WTC11 (cell line): ENCODE results near the gene COL5A2. TPM values are rescaled to one million over a fixed set of nuclear protein-coding genes. Genes with fewer than 3 reads are reported as not detected.

ENCODE experiments used
- ATAC-seq: fragments of 200-7000 bp; cut with Tn5 transposase; 2 replicates; pipeline ENCODE4 v1.10.0; 2021; ENCODE audit warnings: mild to moderate bottlenecking, moderate library complexity
- CTCF ChIA-PET: fragments of 300-600 bp; sonication (Branson Sonifier 250); formaldehyde crosslinking; loops from one replicate; lab custom pipeline; 2021; ENCODE audit warnings: antibody characterized with exemption; lab: Charles Lee
- POLR2A ChIA-PET: fragments of 350-600 bp; sonication (Branson Sonifier 250); formaldehyde crosslinking; loops from one replicate; lab custom pipeline; 2021; ENCODE audit warnings: antibody characterized with exemption; lab: Charles Lee
- DNase-seq: peaks from one replicate; pipeline ENCODE4 v3.0.0; 2021; ENCODE audit warnings: low spot score
- H3K27ac Mint-ChIP-seq: 2 replicates; pipeline ENCODE4 v1.8.0; 2021; ENCODE audit warnings: mixed read lengths
- H3K27me3 Mint-ChIP-seq: 2 replicates; pipeline ENCODE4 v1.8.0; 2021; ENCODE audit warnings: low read depth, mild to moderate bottlenecking, moderate library complexity, mixed read lengths
- H3K36me3 Mint-ChIP-seq: 2 replicates; pipeline ENCODE4 v1.8.0; 2021; ENCODE audit warnings: mixed read lengths
- H3K4me1 Mint-ChIP-seq: 2 replicates; pipeline ENCODE4 v1.8.0; 2022; ENCODE audit warnings: mixed read lengths
- H3K4me3 Mint-ChIP-seq: 2 replicates; pipeline ENCODE4 v1.8.0; 2021; ENCODE audit warnings: mild to moderate bottlenecking, moderate library complexity, mixed read lengths
- H3K9me3 Mint-ChIP-seq: 2 replicates; pipeline ENCODE4 v1.8.0; 2021; ENCODE audit warnings: mixed read lengths
- CBFB ChIP-seq: sonication (generic); formaldehyde crosslinking; IDR thresholded peaks from 2 replicates; pipeline ENCODE4 v1.8.1; 2022; ENCODE audit warnings: mild to moderate bottlenecking, low read depth, missing genetic modification reagents
- ESRRA ChIP-seq: sonication (generic); formaldehyde crosslinking; IDR thresholded peaks from 2 replicates; pipeline ENCODE4 v1.8.1; 2022; ENCODE audit warnings: mild to moderate bottlenecking, missing genetic modification reagents, borderline replicate concordance
- HMGA2 ChIP-seq: fragments of 250-450 bp; sonication (Bioruptor Pico); IDR thresholded peaks from 2 replicates; pipeline ENCODE4 v1.4.0; 2021; ENCODE audit warnings: mild to moderate bottlenecking, moderate library complexity
- IRF2 ChIP-seq: sonication (generic); formaldehyde crosslinking; IDR thresholded peaks from 2 replicates; pipeline ENCODE4 v1.8.0; 2022; ENCODE audit warnings: low read depth, missing genetic modification reagents, borderline replicate concordance
- NR1H2 ChIP-seq: sonication (generic); formaldehyde crosslinking; IDR thresholded peaks from 2 replicates; pipeline ENCODE4 v1.9.0; 2021; ENCODE audit warnings: mild to moderate bottlenecking, moderate library complexity, missing genetic modification reagents
- NR2C2 ChIP-seq: sonication (generic); formaldehyde crosslinking; IDR thresholded peaks from 2 replicates; pipeline ENCODE4 v1.8.0; 2022; ENCODE audit warnings: mild to moderate bottlenecking, missing genetic modification reagents
- RELA ChIP-seq: sonication (generic); formaldehyde crosslinking; IDR thresholded peaks from 2 replicates; pipeline ENCODE4 v1.8.1; 2022; ENCODE audit warnings: missing genetic modification reagents, mild to moderate bottlenecking, borderline replicate concordance
- SOX15 ChIP-seq: fragments of 250-450 bp; sonication (Bioruptor Pico); IDR thresholded peaks from 2 replicates; pipeline ENCODE4 v1.9.0; 2021; ENCODE audit warnings: mild to moderate bottlenecking
- TP53 ChIP-seq: sonication (generic); formaldehyde crosslinking; IDR thresholded peaks from 2 replicates; pipeline ENCODE4 v1.8.1; 2023; ENCODE audit warnings: mild to moderate bottlenecking, missing genetic modification reagents
- ZNF232 ChIP-seq: sonication (generic); formaldehyde crosslinking; IDR thresholded peaks from 2 replicates; pipeline ENCODE4 v1.8.0; 2022; ENCODE audit warnings: mild to moderate bottlenecking, missing genetic modification reagents
- ZNF263 ChIP-seq: sonication (generic); formaldehyde crosslinking; IDR thresholded peaks from 2 replicates; pipeline ENCODE4 v1.8.1; 2022; ENCODE audit warnings: low read depth, mild to moderate bottlenecking, moderate library complexity, missing genetic modification reagents
- total RNA-seq: library from RNA; stranded (reverse); gene quantifications from 3 replicates; pipeline ENCODE4 v1.2.3, GENCODE V29; 2021
- TF ChIP-seq, protein P1 (sequence below): fragments of 250-450 bp; sonication (Bioruptor Pico); conservative IDR thresholded peaks from 2 replicates; pipeline ENCODE4 v1.9.0; 2021; ENCODE audit warnings: mild to moderate bottlenecking
- TF ChIP-seq, protein P2 (sequence below): sonication (generic); formaldehyde crosslinking; IDR thresholded peaks from 2 replicates; pipeline ENCODE4 v1.8.1; 2023; ENCODE audit warnings: mild to moderate bottlenecking, missing genetic modification reagents
- TF ChIP-seq, protein P3 (sequence below): sonication (generic); formaldehyde crosslinking; IDR thresholded peaks from 2 replicates; pipeline ENCODE4 v1.8.0; 2022; ENCODE audit warnings: mild to moderate bottlenecking, missing genetic modification reagents
- TF ChIP-seq, protein P4 (sequence below): sonication (generic); formaldehyde crosslinking; IDR thresholded peaks from 2 replicates; pipeline ENCODE4 v1.8.1; 2022; ENCODE audit warnings: mild to moderate bottlenecking, moderate library complexity, missing genetic modification reagents
- TF ChIP-seq, protein P5 (sequence below): sonication (generic); formaldehyde crosslinking; IDR thresholded peaks from 2 replicates; pipeline ENCODE4 v1.8.1; 2023; ENCODE audit warnings: mild to moderate bottlenecking, missing genetic modification reagents, moderate library complexity
- TF ChIP-seq, protein P6 (sequence below): sonication (generic); formaldehyde crosslinking; IDR thresholded peaks from 2 replicates; pipeline ENCODE4 v1.8.1; 2022; ENCODE audit warnings: missing genetic modification reagents, borderline replicate concordance
- TF ChIP-seq, protein P7 (sequence below): fragments of 250-450 bp; sonication (Bioruptor Pico); IDR thresholded peaks from 2 replicates; pipeline ENCODE4 v1.9.0; 2021; ENCODE audit warnings: mild to moderate bottlenecking
- TF ChIP-seq, protein P8 (sequence below): sonication (generic); formaldehyde crosslinking; IDR thresholded peaks from 2 replicates; pipeline ENCODE4 v1.8.0; 2022; ENCODE audit warnings: mild to moderate bottlenecking, missing genetic modification reagents
- TF ChIP-seq, protein P9 (sequence below): sonication (generic); formaldehyde crosslinking; IDR thresholded peaks from 2 replicates; pipeline ENCODE4 v1.8.1; 2022; ENCODE audit warnings: low read depth, missing genetic modification reagents, borderline replicate concordance

COL5A2 gene
- total RNA-seq, 1 experiment from 2014 or later = 16.0 TPM

DNA sequence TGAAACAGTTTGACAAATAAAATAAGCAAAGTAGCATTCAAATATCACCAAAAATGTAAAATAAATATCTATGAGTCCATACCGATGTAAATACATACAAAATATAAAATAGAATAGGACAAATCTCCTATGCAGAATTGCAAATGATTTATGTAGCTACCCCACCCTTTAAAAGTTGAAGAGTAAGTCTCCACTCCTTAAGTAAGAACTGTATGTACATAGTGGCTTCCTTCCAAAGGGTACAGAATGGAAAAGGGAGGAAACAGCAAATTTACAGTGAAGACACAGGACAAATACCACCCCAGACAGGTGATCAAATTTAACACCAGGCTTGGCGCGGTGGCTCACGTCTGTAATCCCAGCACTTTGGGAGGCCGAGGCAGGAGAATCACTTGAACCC, 40.8 kb downstream of the COL5A2 start:
- DNase-seq (no peak), ATAC-seq (no peak)
- CTCF ChIA-PET = interaction anchor here (0.9 kb wide), 1 partner anchor 149 kb away, joined by 3 read pairs; no protein-coding TSS in a partner anchor
- Mint-ChIP-seq H3K27ac (no peak overlapping the region), H3K27me3 (no peaks in the 10 kb centered on the region), H3K36me3 (no peaks in the 10 kb centered on the region), H3K9me3 (no peaks in the 10 kb centered on the region), H3K4me1 (peaks cover 4% of the 10 kb centered on the region), H3K4me3 (no peak overlapping the region)
- POLR2A ChIA-PET = no interaction called here
- TF ChIP-seq CBFB = no peak
- no peak for TF ChIP-seq TP53 (CRISPR knock-in tag)
- TF ChIP-seq, protein P1, sequence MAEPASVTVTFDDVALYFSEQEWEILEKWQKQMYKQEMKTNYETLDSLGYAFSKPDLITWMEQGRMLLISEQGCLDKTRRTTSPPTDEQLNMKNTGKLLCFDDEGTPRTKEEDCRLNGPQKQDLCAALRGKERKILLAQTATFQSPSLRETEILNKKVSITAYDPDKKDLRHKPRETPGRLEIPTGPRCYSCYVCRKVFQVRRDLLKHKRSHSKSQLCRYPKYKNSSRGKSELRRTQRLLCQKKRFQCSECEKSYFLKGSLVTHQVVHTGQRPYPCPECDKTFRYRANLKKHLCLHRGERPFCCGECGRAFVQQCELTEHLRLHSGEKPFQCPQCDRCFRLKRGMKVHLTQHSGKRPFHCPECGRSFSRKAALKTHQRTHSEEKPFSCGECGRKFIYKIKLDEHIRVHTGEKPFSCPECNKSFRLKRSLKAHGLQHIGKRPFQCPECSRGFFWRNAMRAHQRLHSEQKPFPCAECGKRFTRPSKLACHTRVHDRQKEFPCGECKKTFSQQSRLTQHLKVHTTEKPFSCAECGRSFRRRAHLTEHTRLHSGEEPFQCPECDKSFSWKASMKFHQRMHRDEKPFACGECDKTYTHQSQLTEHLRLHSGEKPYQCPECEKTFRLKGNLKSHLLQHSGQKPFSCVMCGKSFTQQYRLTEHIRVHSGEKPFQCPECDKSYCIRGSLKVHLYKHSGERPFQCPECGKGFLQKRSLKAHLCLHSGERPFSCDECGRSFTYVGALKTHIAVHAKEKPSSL (CRISPR knock-in tag) = no peak
- TF ChIP-seq, protein P2, sequence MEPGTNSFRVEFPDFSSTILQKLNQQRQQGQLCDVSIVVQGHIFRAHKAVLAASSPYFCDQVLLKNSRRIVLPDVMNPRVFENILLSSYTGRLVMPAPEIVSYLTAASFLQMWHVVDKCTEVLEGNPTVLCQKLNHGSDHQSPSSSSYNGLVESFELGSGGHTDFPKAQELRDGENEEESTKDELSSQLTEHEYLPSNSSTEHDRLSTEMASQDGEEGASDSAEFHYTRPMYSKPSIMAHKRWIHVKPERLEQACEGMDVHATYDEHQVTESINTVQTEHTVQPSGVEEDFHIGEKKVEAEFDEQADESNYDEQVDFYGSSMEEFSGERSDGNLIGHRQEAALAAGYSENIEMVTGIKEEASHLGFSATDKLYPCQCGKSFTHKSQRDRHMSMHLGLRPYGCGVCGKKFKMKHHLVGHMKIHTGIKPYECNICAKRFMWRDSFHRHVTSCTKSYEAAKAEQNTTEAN (CRISPR knock-in tag) = no peak
- TF ChIP-seq, protein P3, sequence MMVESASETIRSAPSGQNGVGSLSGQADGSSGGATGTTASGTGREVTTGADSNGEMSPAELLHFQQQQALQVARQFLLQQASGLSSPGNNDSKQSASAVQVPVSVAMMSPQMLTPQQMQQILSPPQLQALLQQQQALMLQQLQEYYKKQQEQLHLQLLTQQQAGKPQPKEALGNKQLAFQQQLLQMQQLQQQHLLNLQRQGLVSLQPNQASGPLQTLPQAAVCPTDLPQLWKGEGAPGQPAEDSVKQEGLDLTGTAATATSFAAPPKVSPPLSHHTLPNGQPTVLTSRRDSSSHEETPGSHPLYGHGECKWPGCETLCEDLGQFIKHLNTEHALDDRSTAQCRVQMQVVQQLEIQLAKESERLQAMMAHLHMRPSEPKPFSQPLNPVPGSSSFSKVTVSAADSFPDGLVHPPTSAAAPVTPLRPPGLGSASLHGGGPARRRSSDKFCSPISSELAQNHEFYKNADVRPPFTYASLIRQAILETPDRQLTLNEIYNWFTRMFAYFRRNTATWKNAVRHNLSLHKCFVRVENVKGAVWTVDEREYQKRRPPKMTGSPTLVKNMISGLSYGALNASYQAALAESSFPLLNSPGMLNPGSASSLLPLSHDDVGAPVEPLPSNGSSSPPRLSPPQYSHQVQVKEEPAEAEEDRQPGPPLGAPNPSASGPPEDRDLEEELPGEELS (CRISPR knock-in tag) = no peak
- TF ChIP-seq IRF2 (CRISPR knock-in tag) = no peak
- TF ChIP-seq ZNF263 = no peak
- TF ChIP-seq, protein P4, sequence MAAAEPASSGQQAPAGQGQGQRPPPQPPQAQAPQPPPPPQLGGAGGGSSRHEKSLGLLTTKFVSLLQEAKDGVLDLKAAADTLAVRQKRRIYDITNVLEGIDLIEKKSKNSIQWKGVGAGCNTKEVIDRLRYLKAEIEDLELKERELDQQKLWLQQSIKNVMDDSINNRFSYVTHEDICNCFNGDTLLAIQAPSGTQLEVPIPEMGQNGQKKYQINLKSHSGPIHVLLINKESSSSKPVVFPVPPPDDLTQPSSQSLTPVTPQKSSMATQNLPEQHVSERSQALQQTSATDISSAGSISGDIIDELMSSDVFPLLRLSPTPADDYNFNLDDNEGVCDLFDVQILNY = no peak
- no peak for TF ChIP-seq NR1H2 (CRISPR knock-in tag)
- TF ChIP-seq ESRRA (CRISPR knock-in tag) = no peak
- TF ChIP-seq ZNF232 (CRISPR knock-in tag) = no peak
- TF ChIP-seq, protein P5, sequence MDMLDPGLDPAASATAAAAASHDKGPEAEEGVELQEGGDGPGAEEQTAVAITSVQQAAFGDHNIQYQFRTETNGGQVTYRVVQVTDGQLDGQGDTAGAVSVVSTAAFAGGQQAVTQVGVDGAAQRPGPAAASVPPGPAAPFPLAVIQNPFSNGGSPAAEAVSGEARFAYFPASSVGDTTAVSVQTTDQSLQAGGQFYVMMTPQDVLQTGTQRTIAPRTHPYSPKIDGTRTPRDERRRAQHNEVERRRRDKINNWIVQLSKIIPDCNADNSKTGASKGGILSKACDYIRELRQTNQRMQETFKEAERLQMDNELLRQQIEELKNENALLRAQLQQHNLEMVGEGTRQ = no peak
- TF ChIP-seq, protein P6, sequence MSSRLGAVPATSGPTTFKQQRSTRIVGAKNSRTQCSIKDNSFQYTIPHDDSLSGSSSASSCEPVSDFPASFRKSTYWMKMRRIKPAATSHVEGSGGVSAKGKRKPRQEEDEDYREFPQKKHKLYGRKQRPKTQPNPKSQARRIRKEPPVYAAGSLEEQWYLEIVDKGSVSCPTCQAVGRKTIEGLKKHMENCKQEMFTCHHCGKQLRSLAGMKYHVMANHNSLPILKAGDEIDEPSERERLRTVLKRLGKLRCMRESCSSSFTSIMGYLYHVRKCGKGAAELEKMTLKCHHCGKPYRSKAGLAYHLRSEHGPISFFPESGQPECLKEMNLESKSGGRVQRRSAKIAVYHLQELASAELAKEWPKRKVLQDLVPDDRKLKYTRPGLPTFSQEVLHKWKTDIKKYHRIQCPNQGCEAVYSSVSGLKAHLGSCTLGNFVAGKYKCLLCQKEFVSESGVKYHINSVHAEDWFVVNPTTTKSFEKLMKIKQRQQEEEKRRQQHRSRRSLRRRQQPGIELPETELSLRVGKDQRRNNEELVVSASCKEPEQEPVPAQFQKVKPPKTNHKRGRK (CRISPR knock-in tag) = no peak
- no peak for TF ChIP-seq NR2C2
- TF ChIP-seq HMGA2 (CRISPR knock-in tag) = no peak
- no peak for TF ChIP-seq SOX15 (CRISPR knock-in tag)
- TF ChIP-seq, protein P7, sequence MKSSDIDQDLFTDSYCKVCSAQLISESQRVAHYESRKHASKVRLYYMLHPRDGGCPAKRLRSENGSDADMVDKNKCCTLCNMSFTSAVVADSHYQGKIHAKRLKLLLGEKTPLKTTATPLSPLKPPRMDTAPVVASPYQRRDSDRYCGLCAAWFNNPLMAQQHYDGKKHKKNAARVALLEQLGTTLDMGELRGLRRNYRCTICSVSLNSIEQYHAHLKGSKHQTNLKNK (CRISPR knock-in tag) = no peak
- TF ChIP-seq, protein P8, sequence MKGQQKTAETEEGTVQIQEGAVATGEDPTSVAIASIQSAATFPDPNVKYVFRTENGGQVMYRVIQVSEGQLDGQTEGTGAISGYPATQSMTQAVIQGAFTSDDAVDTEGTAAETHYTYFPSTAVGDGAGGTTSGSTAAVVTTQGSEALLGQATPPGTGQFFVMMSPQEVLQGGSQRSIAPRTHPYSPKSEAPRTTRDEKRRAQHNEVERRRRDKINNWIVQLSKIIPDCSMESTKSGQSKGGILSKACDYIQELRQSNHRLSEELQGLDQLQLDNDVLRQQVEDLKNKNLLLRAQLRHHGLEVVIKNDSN (CRISPR knock-in tag) = no peak
- no peak for TF ChIP-seq RELA (CRISPR knock-in tag)
- TF ChIP-seq, protein P9, sequence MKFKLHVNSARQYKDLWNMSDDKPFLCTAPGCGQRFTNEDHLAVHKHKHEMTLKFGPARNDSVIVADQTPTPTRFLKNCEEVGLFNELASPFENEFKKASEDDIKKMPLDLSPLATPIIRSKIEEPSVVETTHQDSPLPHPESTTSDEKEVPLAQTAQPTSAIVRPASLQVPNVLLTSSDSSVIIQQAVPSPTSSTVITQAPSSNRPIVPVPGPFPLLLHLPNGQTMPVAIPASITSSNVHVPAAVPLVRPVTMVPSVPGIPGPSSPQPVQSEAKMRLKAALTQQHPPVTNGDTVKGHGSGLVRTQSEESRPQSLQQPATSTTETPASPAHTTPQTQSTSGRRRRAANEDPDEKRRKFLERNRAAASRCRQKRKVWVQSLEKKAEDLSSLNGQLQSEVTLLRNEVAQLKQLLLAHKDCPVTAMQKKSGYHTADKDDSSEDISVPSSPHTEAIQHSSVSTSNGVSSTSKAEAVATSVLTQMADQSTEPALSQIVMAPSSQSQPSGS (CRISPR knock-in tag) = no peak
- TF ChIP-seq, all 79 proteins: peak for 0
